Endodermal cell (in vitro differentiated cells): ENCODE data around the gene TSPAN6. TPM values are rescaled to one million over a fixed set of nuclear protein-coding genes. Genes with fewer than 3 reads are reported as not detected.

Experiments used
- DNase-seq: peaks from one replicate; pipeline ENCODE4 v3.0.0-alpha.2; 2017
- H3K27ac ChIP-seq: 2 replicates; pipeline ENCODE4 v1.5.1; 2013; ENCODE audit warnings: mild to moderate bottlenecking, low read depth, low read length, moderate library complexity
- H3K27me3 ChIP-seq: 2 replicates; pipeline ENCODE4 v1.6.1; 2013; ENCODE audit warnings: mild to moderate bottlenecking, low read length, moderate library complexity; ENCODE audit not compliant: insufficient read depth, control insufficient read depth, poor library complexity, severe bottlenecking
- H3K36me3 ChIP-seq: 2 replicates; pipeline ENCODE4 v1.7.0; 2013; ENCODE audit warnings: mild to moderate bottlenecking, low read length, moderate library complexity; ENCODE audit not compliant: control insufficient read depth, insufficient read depth
- H3K4me1 ChIP-seq: one replicate; pipeline ENCODE4 v1.7.0; 2013; ENCODE audit warnings: low read length; ENCODE audit not compliant: control insufficient read depth, insufficient read depth
- H3K4me3 ChIP-seq: 2 replicates; pipeline ENCODE4 v1.5.1; 2013; ENCODE audit warnings: mild to moderate bottlenecking, low read length, moderate library complexity
- H3K9ac ChIP-seq: 2 replicates; pipeline ENCODE4 v1.6.1; 2013; ENCODE audit warnings: mild to moderate bottlenecking, low read length, moderate library complexity; ENCODE audit not compliant: poor library complexity, severe bottlenecking; ENCODE audit errors: extremely low read depth
- H3K9me3 ChIP-seq: 2 replicates; pipeline ENCODE4 v1.6.1; 2013; ENCODE audit warnings: mild to moderate bottlenecking, low read length, moderate library complexity; ENCODE audit not compliant: control insufficient read depth
- H3K27ac Mint-ChIP-seq: 2 replicates; pipeline ENCODE4 v1.8.0; 2020; ENCODE audit warnings: mixed read lengths
- H3K27me3 Mint-ChIP-seq: 2 replicates; pipeline ENCODE4 v1.8.0; 2021; ENCODE audit warnings: mild to moderate bottlenecking, mixed read lengths; ENCODE audit not compliant: insufficient read depth
- H3K36me3 Mint-ChIP-seq: 2 replicates; pipeline ENCODE4 v1.8.0; 2020; ENCODE audit warnings: low read depth, mixed read lengths
- H3K4me1 Mint-ChIP-seq: 2 replicates; pipeline ENCODE4 v1.8.0; 2020; ENCODE audit warnings: mixed read lengths
- H3K4me3 Mint-ChIP-seq: 2 replicates; pipeline ENCODE4 v1.8.0; 2020; ENCODE audit warnings: mild to moderate bottlenecking, moderate library complexity, mixed read lengths
- H3K9me3 Mint-ChIP-seq: 2 replicates; pipeline ENCODE4 v1.8.0; 2020; ENCODE audit warnings: mild to moderate bottlenecking, mixed read lengths
- WGBS, 2 experiments: methylation state at CpG; one replicate each; pipeline versions ENCODE4 v1.1.5 to v1.1.7; 2013; ENCODE audit warnings: missing lambda C conversion rate in 2 of 2, mixed read lengths in 1 of 2; ENCODE audit not compliant: insufficient coverage in 1 of 2, insufficient read length in 1 of 2; 5-methylcytosine and 5-hydroxymethylcytosine counted together
- total RNA-seq, 2 donors: library from RNA; stranded (reverse); fragmentation: NEBNext Ultra II Directional in 1 of 2; extraction: Animal tissue kit (Norgen Biotek cat#: 25700) in 1 of 2; gene quantifications; 2 replicates in 1 of 2; 3 replicates in 1 of 2; pipeline ENCODE4 v1.2.1, GENCODE V29; 2021
- TF ChIP-seq, protein P1 (sequence below): fragments of 200-600 bp; sonication (generic); conservative IDR thresholded peaks from 2 replicates; pipeline ENCODE4 v1.5.0; 2021; ENCODE audit warnings: antibody characterized with exemption, mild to moderate bottlenecking

TSPAN6 gene
- total RNA-seq, 2 donors from 2014 or later = 60.4 to 77.7 TPM

GRCh38 chrX:100586747-100587146, 49.9 kb downstream of the TSPAN6 start:
- Mint-ChIP-seq H3K9me3 (no peaks in the 10 kb centered on the region), H3K4me3 (no peak overlapping the region), H3K4me1 (peaks cover 3% of the 10 kb centered on the region), H3K27me3 (peaks cover 60% of the 10 kb centered on the region), H3K27ac (no peak overlapping the region), H3K36me3 (no peaks in the 10 kb centered on the region)
- DNase-seq = no peak
- H3K36me3 ChIP-seq = no peaks in the 10 kb centered on the region
- H3K9me3 ChIP-seq = no peaks in the 10 kb centered on the region
- H3K27ac ChIP-seq = no peak overlapping the region
- peaks cover 57% of the 10 kb centered on the region for H3K27me3 ChIP-seq
- H3K4me1 ChIP-seq = no peaks in the 10 kb centered on the region
- no peak overlapping the region for H3K4me3 ChIP-seq
- 86% methylated on average over 2 of the region's 2 CpGs; no CpG with 5 or more reads in 1 of the 2 experiments for WGBS, 2 experiments
- TF ChIP-seq, protein P1, sequence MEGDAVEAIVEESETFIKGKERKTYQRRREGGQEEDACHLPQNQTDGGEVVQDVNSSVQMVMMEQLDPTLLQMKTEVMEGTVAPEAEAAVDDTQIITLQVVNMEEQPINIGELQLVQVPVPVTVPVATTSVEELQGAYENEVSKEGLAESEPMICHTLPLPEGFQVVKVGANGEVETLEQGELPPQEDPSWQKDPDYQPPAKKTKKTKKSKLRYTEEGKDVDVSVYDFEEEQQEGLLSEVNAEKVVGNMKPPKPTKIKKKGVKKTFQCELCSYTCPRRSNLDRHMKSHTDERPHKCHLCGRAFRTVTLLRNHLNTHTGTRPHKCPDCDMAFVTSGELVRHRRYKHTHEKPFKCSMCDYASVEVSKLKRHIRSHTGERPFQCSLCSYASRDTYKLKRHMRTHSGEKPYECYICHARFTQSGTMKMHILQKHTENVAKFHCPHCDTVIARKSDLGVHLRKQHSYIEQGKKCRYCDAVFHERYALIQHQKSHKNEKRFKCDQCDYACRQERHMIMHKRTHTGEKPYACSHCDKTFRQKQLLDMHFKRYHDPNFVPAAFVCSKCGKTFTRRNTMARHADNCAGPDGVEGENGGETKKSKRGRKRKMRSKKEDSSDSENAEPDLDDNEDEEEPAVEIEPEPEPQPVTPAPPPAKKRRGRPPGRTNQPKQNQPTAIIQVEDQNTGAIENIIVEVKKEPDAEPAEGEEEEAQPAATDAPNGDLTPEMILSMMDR = no peak
- H3K9ac ChIP-seq = no peak overlapping the region

DNA sequence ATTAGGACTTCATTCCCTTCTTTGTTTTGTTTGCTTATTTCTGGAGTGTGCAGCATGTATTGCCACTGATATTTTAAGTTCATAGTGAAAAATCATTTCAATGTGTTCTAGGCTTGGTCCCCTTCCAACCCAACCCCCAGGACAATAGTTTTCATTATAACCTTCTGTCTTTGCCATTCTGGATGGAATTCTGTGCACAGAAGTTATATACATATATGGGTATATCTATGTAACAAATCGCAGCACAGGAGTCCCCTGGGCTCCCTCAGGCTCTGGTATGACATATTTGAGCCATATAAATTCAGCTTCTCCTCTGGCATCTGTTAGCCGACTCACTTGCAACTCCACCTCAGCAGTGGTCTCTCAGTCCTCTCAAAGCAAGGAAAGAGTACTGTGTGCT, 52.0 kb downstream of the TSPAN6 start, which contains the start of gene TNMD:
TNMD (plus strand) TSS at position 326 of the 400 bp plus-strand sequence. CDS start 83 bp downstream, outside the sequence.
- no peaks in the 10 kb centered on the region for H3K4me1 ChIP-seq
- no peak within 1 kb of the TSS for H3K4me3 Mint-ChIP-seq
- peaks cover 3% of the 10 kb centered on the region for H3K4me1 Mint-ChIP-seq
- H3K27ac ChIP-seq = no peak within 1 kb of the TSS
- 97% methylated on average over 2 of the region's 2 CpGs; no CpG with 5 or more reads in 1 of the 2 experiments for WGBS, 2 experiments
- no peaks in the 10 kb centered on the region for H3K36me3 Mint-ChIP-seq
- TF ChIP-seq, protein P1 = no peak
- no peaks in the 10 kb centered on the region for H3K36me3 ChIP-seq
- peaks cover 59% of the 10 kb centered on the region for H3K27me3 ChIP-seq
- no peaks in the 10 kb centered on the region for H3K9me3 Mint-ChIP-seq
- no peak for DNase-seq
- H3K4me3 ChIP-seq = no peak within 1 kb of the TSS
- peaks cover 64% of the 10 kb centered on the region for H3K27me3 Mint-ChIP-seq
- H3K9ac ChIP-seq = no peak within 1 kb of the TSS
- no peaks in the 10 kb centered on the region for H3K9me3 ChIP-seq
- no peak within 1 kb of the TSS for H3K27ac Mint-ChIP-seq

Other genes with a start within 250 kb of the TSPAN6 start
- 1 to 10 TPM in 1 of 2 donors, under 1 TPM in 1; 0.20 to 1.5 TPM for gene PCDH19, start 226.5 kb downstream of the TSPAN6 start, total RNA-seq
- gene TNMD, start 51.9 kb downstream of the TSPAN6 start, total RNA-seq = 1 to 10 TPM in 1 of 2 donors, under 1 TPM in 1; 0.33 to 5.0 TPM
- under 1 TPM in 1 of 2 donors, not detected in 1; 0.44 TPM for gene SRPX2, start 7.4 kb upstream of the TSPAN6 start, total RNA-seq
- gene SYTL4, start 95.3 kb upstream of the TSPAN6 start, total RNA-seq = under 1 TPM in 1 of 2 donors, not detected in 1; 0.24 TPM
- gene CSTF2, start 183.6 kb upstream of the TSPAN6 start, total RNA-seq = 10 to 100 TPM; 27.4 to 28.3 TPM
- gene NOX1, start 237.6 kb upstream of the TSPAN6 start, total RNA-seq = not detected